Body of pancreas (tissue), 4 donors: ENCODE results near the gene PACS2. TPM values are rescaled to one million over a fixed set of nuclear protein-coding genes. Genes with fewer than 3 reads are reported as not detected.

ENCODE experiments used
- ATAC-seq: fragments of 150-250 bp; one replicate; pipeline ENCODE4 v1.9.1; 2016
- DNase-seq, 4 donors: peaks; one replicate each; pipeline ENCODE4 v3.0.0-alpha.2; 2019
- H3K27ac ChIP-seq, 4 donors: fragments of 200-600 bp; sonication (generic); 1 replicate in 3 of 4; 2 replicates in 1 of 4; pipeline versions ENCODE4 v1.5.1 to v1.6.1; 2016 to 2019; ENCODE audit warnings: mild to moderate bottlenecking in 1 of 4, mixed read lengths in 1 of 4, moderate library complexity in 1 of 4
- H3K27me3 ChIP-seq, 2 donors: fragments of 200-600 bp; sonication (generic); one replicate each; pipeline ENCODE4 v1.6.0; 2016; ENCODE audit warnings: mild to moderate bottlenecking in 1 of 2
- H3K36me3 ChIP-seq, 2 donors: fragments of 200-600 bp; sonication (generic); replicated peaks in 1 of 2; 2 replicates each; pipeline ENCODE4 v1.5.1; 2016; ENCODE audit warnings: low read depth in 2 of 2; ENCODE audit not compliant: insufficient read depth in 1 of 2
- H3K4me1 ChIP-seq: fragments of 200-600 bp; sonication (generic); one replicate; pipeline ENCODE4 v1.6.0; 2016
- H3K4me3 ChIP-seq, 2 donors: fragments of 200-600 bp; sonication (generic); 1 replicate in 1 of 2; 2 replicates in 1 of 2; pipeline ENCODE4 v1.5.1; 2016 to 2019
- H3K9me3 ChIP-seq, 3 donors: fragments of 200-600 bp; sonication (generic); 1 replicate in 2 of 3; 2 replicates in 1 of 3; pipeline ENCODE4 v1.5.1; 2016
- POLR2A ChIP-seq, 3 donors: fragments of 450-650 bp; IDR thresholded peaks; one replicate each; pipeline ENCODE4 v1.6.1; 2016; ENCODE audit warnings: antibody characterized with exemption in 3 of 3, mild to moderate bottlenecking in 2 of 3
- WGBS, 2 donors: methylation state at CpG; one replicate each; pipeline ENCODE4 v1.1.5; 2017; 5-methylcytosine and 5-hydroxymethylcytosine counted together
- intact Hi-C: fragments of 100-400 bp; cut with DNase I; formaldehyde crosslinking; loops from one replicate; pipeline ENCODE4 v1.15.1; 2023
- total RNA-seq, 2 donors: library from RNA; depleted of rRNA; stranded (reverse); fragments of >200 nt; gene quantifications; one replicate each; pipeline ENCODE4 v1.1.0, GENCODE V29; 2016
- TF ChIP-seq, protein P1 (sequence below), 7 experiments: fragments of 450-650 bp in 4 of 7; fragments of 200-600 bp in 3 of 7; sonication (generic) in 3 of 7; IDR thresholded peaks; one replicate each; pipeline ENCODE4 v1.5.1; 2016 to 2019; ENCODE audit warnings: antibody characterized with exemption in 7 of 7

The PACS2 gene
- total RNA-seq, 2 donors from 2014 or later: 56.6 to 102 TPM

DNA sequence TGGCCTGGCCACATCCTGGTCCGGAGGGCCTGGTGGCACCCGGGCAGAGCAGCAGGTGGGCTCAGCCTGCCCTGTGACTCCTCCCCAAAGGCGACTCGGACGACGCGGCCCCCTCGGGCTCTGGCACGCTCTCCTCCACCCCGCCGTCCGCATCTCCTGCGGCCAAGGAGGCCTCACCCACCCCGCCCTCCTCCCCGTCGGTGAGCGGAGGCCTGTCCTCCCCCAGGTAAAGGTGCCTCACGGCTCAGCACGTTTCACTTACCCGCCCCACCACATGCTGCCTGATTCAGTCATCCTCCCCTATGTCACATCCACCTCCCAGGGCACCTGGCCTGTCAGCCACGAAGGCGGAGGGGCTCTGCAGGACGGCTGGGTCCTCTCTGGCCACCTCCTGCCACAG lies 77.0 kb downstream of the PACS2 start:
- intact Hi-C loops: no loop called here
- no peak for DNase-seq
- H3K9me3 ChIP-seq: no peaks in the 10 kb centered on the region
- no peak for ATAC-seq
- WGBS, 2 donors: 90 to 91% methylated on average over 5 to 21 of the region's 23 CpGs
- H3K4me3 ChIP-seq: no peak overlapping the region
- H3K4me1 ChIP-seq: peaks cover 16% of the 10 kb centered on the region
- H3K27me3 ChIP-seq: no peaks in the 10 kb centered on the region
- TF ChIP-seq, protein P1, sequence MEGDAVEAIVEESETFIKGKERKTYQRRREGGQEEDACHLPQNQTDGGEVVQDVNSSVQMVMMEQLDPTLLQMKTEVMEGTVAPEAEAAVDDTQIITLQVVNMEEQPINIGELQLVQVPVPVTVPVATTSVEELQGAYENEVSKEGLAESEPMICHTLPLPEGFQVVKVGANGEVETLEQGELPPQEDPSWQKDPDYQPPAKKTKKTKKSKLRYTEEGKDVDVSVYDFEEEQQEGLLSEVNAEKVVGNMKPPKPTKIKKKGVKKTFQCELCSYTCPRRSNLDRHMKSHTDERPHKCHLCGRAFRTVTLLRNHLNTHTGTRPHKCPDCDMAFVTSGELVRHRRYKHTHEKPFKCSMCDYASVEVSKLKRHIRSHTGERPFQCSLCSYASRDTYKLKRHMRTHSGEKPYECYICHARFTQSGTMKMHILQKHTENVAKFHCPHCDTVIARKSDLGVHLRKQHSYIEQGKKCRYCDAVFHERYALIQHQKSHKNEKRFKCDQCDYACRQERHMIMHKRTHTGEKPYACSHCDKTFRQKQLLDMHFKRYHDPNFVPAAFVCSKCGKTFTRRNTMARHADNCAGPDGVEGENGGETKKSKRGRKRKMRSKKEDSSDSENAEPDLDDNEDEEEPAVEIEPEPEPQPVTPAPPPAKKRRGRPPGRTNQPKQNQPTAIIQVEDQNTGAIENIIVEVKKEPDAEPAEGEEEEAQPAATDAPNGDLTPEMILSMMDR (IDR thresholded peaks at IDR 0.05): no peak
- TF ChIP-seq POLR2A (IDR thresholded peaks at IDR 0.05): no peak
- H3K27ac ChIP-seq: no peak overlapping the region
- H3K36me3 ChIP-seq: no peaks in the 10 kb centered on the region

GRCh38 chr14:105392131-105393090 lies 77.9 kb downstream of the PACS2 start:
- no peak overlapping the region for H3K27ac ChIP-seq
- no peaks in the 10 kb centered on the region for H3K27me3 ChIP-seq
- H3K4me3 ChIP-seq: no peak overlapping the region
- TF ChIP-seq POLR2A (IDR thresholded peaks at IDR 0.05): no peak
- TF ChIP-seq, protein P1 (IDR thresholded peaks at IDR 0.05): no peak
- H3K4me1 ChIP-seq: peaks cover 16% of the 10 kb centered on the region
- intact Hi-C loops: no loop called here
- H3K36me3 ChIP-seq: no peaks in the 10 kb centered on the region
- no peak for DNase-seq
- no peak for ATAC-seq
- H3K9me3 ChIP-seq: no peaks in the 10 kb centered on the region
- WGBS, 2 donors: 93 to 95% methylated on average over 20 to 39 of the region's 40 CpGs

- intact Hi-C loops: no loop called here
- no peak overlapping the region for H3K4me3 ChIP-seq
- DNase-seq (no peak), ATAC-seq (no peak)
- H3K27ac ChIP-seq: no peak overlapping the region
- H3K27me3 ChIP-seq: no peaks in the 10 kb centered on the region
- no peaks in the 10 kb centered on the region for H3K36me3 ChIP-seq
- no peaks in the 10 kb centered on the region for H3K9me3 ChIP-seq
- H3K4me1 ChIP-seq: peaks cover 22% of the 10 kb centered on the region
- TF ChIP-seq, protein P1 (IDR thresholded peaks at IDR 0.05): no peak
- TF ChIP-seq POLR2A (IDR thresholded peaks at IDR 0.05): no peak
- WGBS, 2 donors: 92 to 93% methylated on average over 12 to 14 of the region's 14 CpGs
Observed at GRCh38 chr14:105393151-105393550, 78.6 kb downstream of the PACS2 start.

GRCh38 chr14:105394714-105395537 lies 80.4 kb downstream of the PACS2 start:
- H3K27me3 ChIP-seq: no peaks in the 10 kb centered on the region
- no peaks in the 10 kb centered on the region for H3K36me3 ChIP-seq
- WGBS, 2 donors: 84 to 87% methylated on average over 13 to 25 of the region's 25 CpGs
- H3K4me3 ChIP-seq: no peak overlapping the region
- no peak overlapping the region for H3K27ac ChIP-seq
- DNase-seq (no peak), ATAC-seq (no peak)
- peaks cover 28% of the 10 kb centered on the region for H3K4me1 ChIP-seq
- intact Hi-C loops: no loop called here
- no peaks in the 10 kb centered on the region for H3K9me3 ChIP-seq
- TF ChIP-seq, protein P1 (IDR thresholded peaks at IDR 0.05): no peak
- no peak for TF ChIP-seq POLR2A (IDR thresholded peaks at IDR 0.05)
